ENCODE data around the gene OSTF1.
A peak's percentile ranks its signal among the peaks of the same experiment; 100 is the strongest.

Gene OSTF1

GRCh38 chr9:75087824-75088645 lies at the start of gene OSTF1, which contains the start of gene NMRK1:
Gene OSTF1, plus strand, starts transcription at chr9:75088514. Its CDS starts 179 bp downstream, at chr9:75088693.
Gene NMRK1, minus strand, starts transcription at chr9:75088155. Its CDS starts 5,040 bp downstream, at chr9:75083115.
- DNase-seq = peak; percentile 66

DNA sequence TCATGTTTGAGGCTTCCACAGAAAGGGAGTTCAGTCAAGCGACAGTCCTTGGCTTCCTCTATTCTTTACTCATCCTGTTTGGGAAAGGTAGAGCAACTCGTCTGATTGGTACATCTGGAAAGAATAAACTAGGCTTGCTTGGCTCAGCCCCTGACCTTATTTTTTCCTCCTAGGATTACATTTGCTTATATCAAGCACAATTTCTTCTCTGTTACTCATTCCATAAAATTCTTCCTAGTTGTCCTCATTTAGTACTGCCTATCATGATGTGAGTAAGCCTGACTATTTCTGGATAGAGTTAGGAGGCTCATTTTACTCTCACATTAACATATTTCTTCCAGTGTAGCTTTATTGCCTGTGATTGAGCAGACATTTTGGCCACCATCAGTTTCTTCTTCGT lies 49.3 kb upstream of the OSTF1 start:
- DNase-seq = no peak

GRCh38 chr9:75039801-75040200 lies 48.5 kb upstream of the OSTF1 start:
- no peak for DNase-seq

DNA sequence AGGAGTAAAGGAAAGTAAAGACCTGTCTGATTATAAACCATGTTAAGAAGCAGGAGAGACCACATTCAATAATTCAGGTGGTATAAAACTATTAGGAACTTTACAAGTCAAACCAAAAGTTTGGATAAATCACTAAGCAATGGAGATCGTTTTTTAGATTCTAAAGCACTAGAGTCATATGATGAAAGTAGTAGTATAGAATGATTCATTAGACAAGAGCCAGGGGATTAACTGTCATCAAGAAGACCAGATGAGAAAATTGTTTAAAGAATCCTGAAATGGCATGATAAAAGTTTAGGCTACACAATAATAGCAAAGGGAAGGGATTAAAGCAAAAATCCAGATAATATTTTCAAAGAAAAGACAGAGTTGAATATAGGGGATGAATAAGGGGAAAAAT lies 47.3 kb upstream of the OSTF1 start:
- no peak for DNase-seq

GRCh38 chr9:75046725-75047345 lies 41.5 kb upstream of the OSTF1 start:
- no peak for DNase-seq

DNA sequence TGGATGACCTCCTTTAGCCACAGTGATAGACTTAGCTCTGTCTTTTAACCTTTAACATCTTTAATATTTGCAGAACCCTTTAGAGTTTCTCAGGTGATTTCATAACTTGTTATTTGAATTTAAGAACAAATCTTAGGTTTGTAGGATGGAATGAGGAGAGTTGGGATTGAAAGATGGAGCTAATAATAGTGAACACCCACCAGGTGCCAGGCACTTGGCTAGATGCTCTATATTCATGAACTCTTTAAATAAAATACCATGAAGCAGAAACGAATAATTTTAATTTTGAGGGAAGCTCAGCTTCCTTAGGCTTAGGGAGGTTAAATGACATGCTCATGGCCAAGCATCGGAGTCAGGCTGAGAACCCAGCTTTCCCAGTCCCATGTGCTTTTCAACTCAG lies 40.8 kb upstream of the OSTF1 start:
- no peak for DNase-seq

GRCh38 chr9:75051285-75051684 lies 37.0 kb upstream of the OSTF1 start:
- no peak for DNase-seq

DNA sequence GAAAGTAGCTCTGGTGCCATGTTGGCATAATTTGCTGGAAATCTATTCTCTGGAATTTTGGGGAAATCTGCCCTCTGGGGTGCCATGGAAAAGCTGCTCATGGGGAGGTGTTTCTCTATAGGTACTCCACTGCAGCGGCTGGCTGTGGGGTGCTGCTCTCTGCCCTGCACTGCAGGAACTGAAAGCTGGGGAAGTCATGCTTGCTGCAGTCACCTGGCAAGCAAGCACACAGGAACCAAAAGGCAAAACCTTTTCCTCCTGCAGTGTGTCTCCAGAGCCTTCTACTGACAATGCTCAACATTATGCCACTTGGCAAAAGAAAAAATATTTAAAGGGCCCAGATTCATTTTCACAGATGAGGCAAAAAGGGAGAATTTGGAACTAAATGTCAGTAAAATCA lies 34.4 kb upstream of the OSTF1 start:
- no peak for DNase-seq

GRCh38 chr9:75054368-75055001 lies 33.8 kb upstream of the OSTF1 start:
- DNase-seq = no peak

- no peak for DNase-seq
Observed at GRCh38 chr9:75061169-75061568, 27.1 kb upstream of the OSTF1 start.

GRCh38 chr9:75063556-75064305 lies 24.6 kb upstream of the OSTF1 start:
- no peak for DNase-seq

- DNase-seq = no peak
Observed at GRCh38 chr9:75064307-75065025, 23.8 kb upstream of the OSTF1 start.

DNA sequence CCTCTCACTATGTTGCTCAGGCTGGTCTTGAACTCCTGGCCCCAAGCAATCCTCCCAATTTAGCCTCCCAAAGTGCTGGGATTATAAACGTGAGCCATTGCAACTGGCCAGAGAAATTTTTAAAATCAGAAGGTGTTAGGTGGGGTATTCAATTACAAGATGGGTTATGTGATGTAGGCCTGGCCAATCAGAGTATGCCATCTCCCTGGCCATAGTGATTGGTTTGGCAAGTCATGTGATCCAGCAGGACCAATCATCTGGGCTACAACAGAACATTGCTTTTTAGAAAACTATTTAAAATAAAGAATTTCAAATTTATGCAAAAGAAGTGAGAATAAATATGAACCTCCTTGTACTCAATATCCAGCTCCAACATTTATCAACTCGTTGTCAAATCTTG lies 22.8 kb upstream of the OSTF1 start:
- no peak for DNase-seq

DNA sequence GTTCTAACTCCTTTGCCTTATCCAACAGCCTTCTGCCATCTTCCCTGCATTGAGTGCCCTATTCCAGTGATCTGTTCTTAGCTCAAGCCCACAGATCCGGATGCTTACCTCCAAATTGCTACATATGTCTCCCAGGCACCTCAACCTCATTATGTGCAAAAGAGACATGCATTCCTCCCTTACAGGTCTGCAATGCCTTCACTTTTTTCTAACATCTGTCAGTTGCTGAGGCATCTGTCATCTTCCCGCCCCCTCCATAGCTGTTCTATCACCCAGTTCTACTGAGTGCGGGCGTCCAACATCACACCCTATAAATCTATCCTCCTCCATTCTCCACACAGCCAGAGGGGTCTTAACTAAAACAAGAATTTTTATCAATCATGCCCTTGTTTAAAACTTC lies 20.4 kb upstream of the OSTF1 start:
- no peak for DNase-seq

GRCh38 chr9:75069171-75069570 lies 19.1 kb upstream of the OSTF1 start:
- no peak for DNase-seq

GRCh38 chr9:75071530-75072122 lies 16.7 kb upstream of the OSTF1 start:
- DNase-seq = no peak

DNA sequence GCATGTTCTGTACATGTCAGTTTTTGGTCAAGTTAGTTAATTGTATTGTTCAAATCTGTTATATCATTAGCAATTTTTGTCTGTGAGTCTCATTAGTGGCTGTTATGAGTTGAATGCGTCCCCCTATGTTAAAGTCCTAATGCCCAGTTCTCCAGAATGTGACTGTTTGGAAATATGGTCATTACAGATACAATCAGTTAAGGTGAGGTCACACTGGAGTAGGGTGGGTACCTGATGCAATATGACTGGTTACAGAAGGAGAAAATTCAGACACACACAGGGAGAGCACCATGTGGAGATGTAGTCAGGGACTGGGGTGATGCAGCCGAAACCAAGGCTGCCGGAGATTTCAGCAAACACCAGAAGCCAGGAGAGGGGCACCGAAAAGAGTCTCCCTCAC lies 15.4 kb upstream of the OSTF1 start:
- DNase-seq = no peak

GRCh38 chr9:75081632-75082031 lies 6.7 kb upstream of the OSTF1 start:
- no peak for DNase-seq

DNA sequence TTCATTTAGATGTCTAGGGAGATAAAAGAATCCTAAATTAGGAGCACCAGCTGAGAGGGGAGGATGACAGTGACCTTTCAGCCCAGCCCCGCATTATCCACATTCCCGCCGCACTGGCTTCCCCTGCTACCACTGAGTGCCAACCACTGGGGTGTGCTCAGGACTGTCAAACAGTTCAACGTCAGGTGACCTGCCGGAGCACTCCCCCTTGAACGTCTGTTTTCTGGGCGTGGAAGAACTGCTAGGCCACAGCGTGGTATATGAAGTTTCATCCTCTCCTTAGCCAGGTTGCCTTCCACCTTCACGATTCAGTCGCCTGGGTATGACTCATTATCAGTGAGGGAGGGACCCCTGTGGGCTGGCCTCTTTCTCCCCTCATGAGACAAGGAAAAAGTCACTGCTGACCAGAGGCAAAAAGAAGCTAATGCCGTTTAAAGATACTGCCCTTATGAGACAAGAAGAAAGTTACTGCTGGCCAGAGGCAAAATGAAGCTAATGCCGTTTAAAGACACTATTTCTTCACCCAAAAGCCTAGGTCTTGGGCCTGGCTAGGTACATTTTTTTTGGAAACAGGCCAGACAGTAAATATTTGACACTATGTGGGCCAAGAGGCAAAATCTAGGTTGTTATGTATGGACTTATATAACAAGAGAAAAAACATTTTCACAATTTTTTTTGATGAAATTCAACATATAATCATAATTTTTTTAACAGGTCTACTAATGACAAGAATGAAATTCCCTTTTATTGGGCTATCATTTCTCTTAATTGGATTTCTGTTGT lies 4.9 kb upstream of the OSTF1 start:
- DNase-seq = no peak

DNA sequence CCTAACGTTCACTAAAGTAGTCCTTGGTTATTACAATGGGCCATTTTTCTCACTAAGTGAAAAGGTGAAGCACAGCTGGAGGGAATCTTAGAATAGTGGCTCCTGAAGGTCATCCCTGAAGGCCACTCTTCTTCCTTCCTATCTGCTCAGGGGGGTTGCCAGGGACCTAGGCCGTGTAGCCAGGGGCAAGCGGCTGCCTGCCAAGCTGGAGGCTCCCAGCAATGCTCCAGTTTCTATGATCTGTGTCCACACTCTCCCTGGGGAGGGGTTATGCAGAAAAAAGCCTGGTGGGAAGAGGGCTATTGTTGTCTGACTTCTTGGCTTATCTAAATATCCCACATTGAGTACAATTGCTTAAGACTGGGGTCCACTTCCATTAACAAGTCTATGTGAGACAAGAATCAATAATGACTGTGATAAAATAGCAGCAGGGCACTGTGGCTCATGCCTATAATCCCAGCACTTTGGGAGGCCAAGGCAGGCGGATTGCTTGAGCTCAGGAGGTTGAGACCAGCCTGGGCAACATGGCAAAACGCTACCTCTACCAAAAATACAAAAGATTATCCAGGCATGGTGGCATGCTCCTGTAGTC lies 4.1 kb upstream of the OSTF1 start:
- DNase-seq = no peak

GRCh38 chr9:75085640-75086039 lies 2.7 kb upstream of the OSTF1 start:
- DNase-seq = no peak

Measured in GOT3 (cell line).